Right lung (tissue), 5 donors: ENCODE measurements around the gene COQ10A. TPM values are rescaled to one million over a fixed set of nuclear protein-coding genes. Genes with fewer than 3 reads are reported as not detected.

ENCODE experiments used
- DNase-seq, 2 donors: peaks; one replicate each; pipeline ENCODE4 v3.0.0-alpha.2; 2013
- polyA plus RNA-seq, 5 donors: library from polyadenylated mRNA; unstranded; fragments of 120-200 nt; gene quantifications; one replicate each; pipeline versions ENCODE4 v1.2.1 to v1.2.3, GENCODE V29; 2013; ENCODE audit warnings: inconsistent platforms in 1 of 5, low replicate concordance in 1 of 5; ENCODE audit not compliant: insufficient read length in 5 of 5, insufficient read depth in 1 of 5

The COQ10A gene
- polyA plus RNA-seq, 5 donors: 15.3 to 17.9 (median 15.8) TPM

- DNase-seq: no peak
Observed at GRCh38 chr12:56311003-56311402, 44.3 kb downstream of the COQ10A start.

- no peak for DNase-seq
Observed at GRCh38 chr12:56315249-56315621, 48.5 kb downstream of the COQ10A start.

- peak; percentile 96 to 97 for DNase-seq
Observed at GRCh38 chr12:56315622-56316473, 49.1 kb downstream of the COQ10A start, which contains the start of gene CNPY2. Gene CNPY2 (minus strand): TSS chr12:56315988. CDS start chr12:56315217, 771 bp downstream.

GRCh38 chr12:56317675-56318074 is 50.9 kb downstream of the COQ10A start:
- no peak for DNase-seq

Other genes starting within 250 kb of the COQ10A start
- gene IKZF4, start 245.9 kb upstream of the COQ10A start, polyA plus RNA-seq: 10 to 100 TPM; 19.7 to 26.1 (median 23.1) TPM
- 100 to 1,000 TPM; 102 to 691 (median 130) TPM for gene RPS26, start 225.0 kb upstream of the COQ10A start, polyA plus RNA-seq
- gene ERBB3, start 186.8 kb upstream of the COQ10A start, polyA plus RNA-seq: 10 to 100 TPM; 71.3 to 97.1 (median 80.0) TPM
- 100 to 1,000 TPM; 118 to 168 (median 134) TPM for gene PA2G4, start 162.4 kb upstream of the COQ10A start, polyA plus RNA-seq
- gene RPL41, start 150.3 kb upstream of the COQ10A start, polyA plus RNA-seq: 1,000 to 10,000 TPM; 6,129 to 8,482 (median 6,371) TPM
- 1 to 10 TPM; 5.1 to 6.8 (median 6.2) TPM for gene ZC3H10, start 148.7 kb upstream of the COQ10A start, polyA plus RNA-seq
- 10 to 100 TPM; 74.3 to 90.6 (median 81.1) TPM for gene ESYT1, start 138.7 kb upstream of the COQ10A start, polyA plus RNA-seq
- gene MYL6B, start 114.4 kb upstream of the COQ10A start, polyA plus RNA-seq: 100 to 1,000 TPM; 162 to 215 (median 172) TPM
- 1,000 to 10,000 TPM; 1,819 to 2,542 (median 2,207) TPM for gene MYL6, start 108.6 kb upstream of the COQ10A start, polyA plus RNA-seq
- 100 to 1,000 TPM in 4 of 5 donors, 10 to 100 TPM in 1; 90.6 to 124 (median 119) TPM for gene SMARCC2, start 77.5 kb upstream of the COQ10A start, polyA plus RNA-seq
- 10 to 100 TPM; 37.6 to 44.8 (median 38.4) TPM for gene RNF41, start 45.0 kb upstream of the COQ10A start, polyA plus RNA-seq
- 10 to 100 TPM; 24.6 to 31.3 (median 25.6) TPM for gene NABP2, start 42.6 kb upstream of the COQ10A start, polyA plus RNA-seq
- gene SLC39A5, start 36.9 kb upstream of the COQ10A start, polyA plus RNA-seq: 1 to 10 TPM; 2.6 to 5.6 (median 4.8) TPM
- gene ANKRD52, start 8.6 kb upstream of the COQ10A start, polyA plus RNA-seq: 10 to 100 TPM; 21.9 to 32.1 (median 30.9) TPM
- 100 to 1,000 TPM; 148 to 181 (median 158) TPM for gene CS, start 33.4 kb downstream of the COQ10A start, polyA plus RNA-seq
- gene CNPY2, start 49.0 kb downstream of the COQ10A start, polyA plus RNA-seq: 100 to 1,000 TPM; 128 to 155 (median 136) TPM
- 10 to 100 TPM; 64.8 to 96.1 (median 78.4) TPM for gene PAN2, start 67.1 kb downstream of the COQ10A start, polyA plus RNA-seq
- gene IL23A, start 71.9 kb downstream of the COQ10A start, polyA plus RNA-seq: 1 to 10 TPM in 1 of 5 donors, under 1 TPM in 4; 0.64 to 1.1 (median 0.81) TPM
- 100 to 1,000 TPM; 120 to 174 (median 144) TPM for gene STAT2, start 93.2 kb downstream of the COQ10A start, polyA plus RNA-seq
- under 1 TPM in 2 of 5 donors, not detected in 3; 0.10 to 0.15 TPM for gene APOF, start 95.9 kb downstream of the COQ10A start, polyA plus RNA-seq
- 10 to 100 TPM; 26.5 to 35.6 (median 31.1) TPM for gene TIMELESS, start 182.5 kb downstream of the COQ10A start, polyA plus RNA-seq
- under 1 TPM in 2 of 5 donors, not detected in 3; 0.15 TPM for gene MIP, start 187.7 kb downstream of the COQ10A start, polyA plus RNA-seq
- 1 to 10 TPM; 4.0 to 5.8 (median 5.1) TPM for gene SPRYD4, start 201.6 kb downstream of the COQ10A start, polyA plus RNA-seq
- 1 to 10 TPM; 2.0 to 4.6 (median 2.9) TPM for gene GLS2, start 221.2 kb downstream of the COQ10A start, polyA plus RNA-seq